ENCODE data around the gene TSHZ3.

GRCh38 chr19:31325342-31325741, 23.9 kb downstream of the TSHZ3 start:
- TF ChIP-seq, protein P1, sequence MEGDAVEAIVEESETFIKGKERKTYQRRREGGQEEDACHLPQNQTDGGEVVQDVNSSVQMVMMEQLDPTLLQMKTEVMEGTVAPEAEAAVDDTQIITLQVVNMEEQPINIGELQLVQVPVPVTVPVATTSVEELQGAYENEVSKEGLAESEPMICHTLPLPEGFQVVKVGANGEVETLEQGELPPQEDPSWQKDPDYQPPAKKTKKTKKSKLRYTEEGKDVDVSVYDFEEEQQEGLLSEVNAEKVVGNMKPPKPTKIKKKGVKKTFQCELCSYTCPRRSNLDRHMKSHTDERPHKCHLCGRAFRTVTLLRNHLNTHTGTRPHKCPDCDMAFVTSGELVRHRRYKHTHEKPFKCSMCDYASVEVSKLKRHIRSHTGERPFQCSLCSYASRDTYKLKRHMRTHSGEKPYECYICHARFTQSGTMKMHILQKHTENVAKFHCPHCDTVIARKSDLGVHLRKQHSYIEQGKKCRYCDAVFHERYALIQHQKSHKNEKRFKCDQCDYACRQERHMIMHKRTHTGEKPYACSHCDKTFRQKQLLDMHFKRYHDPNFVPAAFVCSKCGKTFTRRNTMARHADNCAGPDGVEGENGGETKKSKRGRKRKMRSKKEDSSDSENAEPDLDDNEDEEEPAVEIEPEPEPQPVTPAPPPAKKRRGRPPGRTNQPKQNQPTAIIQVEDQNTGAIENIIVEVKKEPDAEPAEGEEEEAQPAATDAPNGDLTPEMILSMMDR (IDR thresholded peaks at IDR 0.05): no peak
- TF ChIP-seq ZFX (IDR thresholded peaks at IDR 0.05; ENCODE audit: borderline replicate concordance): no peak

Data from 22Rv1 (cell line).